ENCODE results near the gene METTL17. TPM values are rescaled to one million over a fixed set of nuclear protein-coding genes. Genes with fewer than 3 reads are reported as not detected.

The METTL17 gene
- total RNA-seq, 1 experiment from 2014 or later, result 98.1 TPM

DNA sequence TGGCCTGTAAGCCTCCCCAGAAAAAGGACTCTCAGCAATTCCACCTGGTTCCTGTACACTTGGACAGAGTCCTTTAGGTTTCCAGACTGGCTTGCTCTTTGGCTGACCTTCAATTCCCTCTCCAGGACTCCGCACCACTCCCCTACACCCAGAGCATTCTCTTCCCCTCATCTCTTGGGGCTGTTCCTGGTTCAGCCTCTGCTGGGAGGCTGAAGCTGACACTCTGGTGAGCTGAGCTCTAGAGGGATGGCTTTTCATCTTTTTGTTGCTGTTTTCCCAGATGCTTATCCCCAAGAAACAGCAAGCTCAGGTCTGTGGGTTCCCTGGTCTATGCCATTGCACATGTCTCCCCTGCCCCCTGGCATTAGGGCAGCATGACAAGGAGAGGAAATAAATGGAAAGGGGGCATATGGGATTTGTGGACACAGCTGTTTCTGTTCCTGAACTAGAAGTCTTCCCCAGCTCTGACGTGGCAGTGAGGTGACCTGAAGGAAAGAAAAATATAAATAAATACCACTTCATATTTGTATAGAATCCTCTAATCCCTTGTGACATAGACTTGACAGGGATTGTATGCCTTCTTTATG lies 53.7 kb downstream of the METTL17 start:
- Mint-ChIP-seq H3K36me3 (no peaks in the 10 kb centered on the region), H3K9me3 (no peaks in the 10 kb centered on the region)
- no peak for ATAC-seq

DNA sequence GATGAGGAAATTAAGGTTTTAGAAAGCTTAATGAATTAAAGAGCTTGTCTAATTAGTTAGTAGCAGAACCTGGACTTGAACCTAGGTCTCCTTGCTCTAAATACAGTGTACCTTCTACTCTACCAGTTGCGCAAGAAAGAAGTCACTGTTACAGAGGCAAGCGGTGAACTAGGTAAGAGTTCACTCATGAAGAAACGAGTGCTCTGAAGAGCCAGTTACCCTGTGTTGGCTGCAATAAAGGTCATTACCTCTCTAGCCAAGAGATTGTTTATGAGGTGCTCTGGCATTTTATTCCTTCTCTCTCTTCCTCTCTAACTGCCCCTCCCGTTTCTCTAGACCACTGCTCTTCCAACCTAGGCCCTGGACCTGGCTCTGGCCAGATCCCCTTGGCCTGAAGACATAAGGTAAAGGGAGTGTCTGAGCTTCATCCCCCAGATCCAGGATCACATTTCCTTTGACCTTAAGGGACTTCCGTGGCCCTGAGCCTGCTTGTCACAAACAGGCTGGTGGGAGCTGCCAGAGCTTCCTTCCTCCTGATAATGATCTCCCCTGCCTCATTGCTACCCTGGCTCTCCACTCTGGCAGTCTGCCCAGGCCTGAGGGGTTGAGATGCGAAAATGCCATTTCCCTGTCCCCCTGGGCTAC lies 54.3 kb downstream of the METTL17 start:
- DNase-seq (ENCODE audit: low spot score) (no peak), ATAC-seq (no peak)
- TF ChIP-seq PRRX2 (CRISPR knock-in tag; IDR thresholded peaks at IDR 0.05), result no peak
- TF ChIP-seq, protein P1, sequence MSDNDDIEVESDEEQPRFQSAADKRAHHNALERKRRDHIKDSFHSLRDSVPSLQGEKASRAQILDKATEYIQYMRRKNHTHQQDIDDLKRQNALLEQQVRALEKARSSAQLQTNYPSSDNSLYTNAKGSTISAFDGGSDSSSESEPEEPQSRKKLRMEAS (CRISPR knock-in tag; IDR thresholded peaks at IDR 0.05), result no peak
- no peak for TF ChIP-seq ZNF416 (CRISPR knock-in tag; IDR thresholded peaks at IDR 0.05)
- no peak for TF ChIP-seq GRHL2 (CRISPR knock-in tag; IDR thresholded peaks at IDR 0.05; ENCODE audit: insufficient replicate concordance, severe bottlenecking)
- no peak for TF ChIP-seq MXD4 (CRISPR knock-in tag; IDR thresholded peaks at IDR 0.05; ENCODE audit: borderline replicate concordance)
- TF ChIP-seq ZNF423 (CRISPR knock-in tag; IDR thresholded peaks at IDR 0.05), result no peak
- no peak for TF ChIP-seq GTF2I (CRISPR knock-in tag; conservative IDR thresholded peaks at IDR 0.05)
- TF ChIP-seq ETV6 (CRISPR knock-in tag; IDR thresholded peaks at IDR 0.05), result no peak
- TF ChIP-seq JAZF1 (CRISPR knock-in tag; IDR thresholded peaks at IDR 0.05), result no peak
- TF ChIP-seq, protein P2, sequence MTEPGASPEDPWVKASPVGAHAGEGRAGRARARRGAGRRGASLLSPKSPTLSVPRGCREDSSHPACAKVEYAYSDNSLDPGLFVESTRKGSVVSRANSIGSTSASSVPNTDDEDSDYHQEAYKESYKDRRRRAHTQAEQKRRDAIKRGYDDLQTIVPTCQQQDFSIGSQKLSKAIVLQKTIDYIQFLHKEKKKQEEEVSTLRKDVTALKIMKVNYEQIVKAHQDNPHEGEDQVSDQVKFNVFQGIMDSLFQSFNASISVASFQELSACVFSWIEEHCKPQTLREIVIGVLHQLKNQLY (CRISPR knock-in tag; IDR thresholded peaks at IDR 0.05), result no peak
- H3K27me3 Mint-ChIP-seq (ENCODE audit: low read depth), result peaks cover 3% of the 10 kb centered on the region; the same call in 1 of the 2 replicates
- H3K9me3 Mint-ChIP-seq, result no peaks in the 10 kb centered on the region
- H3K4me3 Mint-ChIP-seq, result no peak overlapping the region
- CTCF ChIA-PET, result interaction anchor here (1.0 to 7.0 kb wide), 7 partner anchors 12 to 299 kb away, joined by 3 to 670 read pairs (median 5); no protein-coding TSS in a partner anchor
- no peaks in the 10 kb centered on the region for H3K36me3 Mint-ChIP-seq
- H3K4me1 Mint-ChIP-seq, result peaks cover 15% of the 10 kb centered on the region
- POLR2A ChIA-PET, result no interaction called here
- H3K27ac Mint-ChIP-seq, result no peak overlapping the region

More for the DNA sequence above, 53.7 kb downstream of the METTL17 start:
- peaks cover 21% of the 10 kb centered on the region for H3K4me1 Mint-ChIP-seq
- no peak overlapping the region for H3K4me3 Mint-ChIP-seq
- H3K27me3 Mint-ChIP-seq (ENCODE audit: low read depth), result peaks cover 3% of the 10 kb centered on the region; the same call in 1 of the 2 replicates
- TF ChIP-seq GTF2I (CRISPR knock-in tag; conservative IDR thresholded peaks at IDR 0.05) (no peak), ZNF263 (CRISPR knock-in tag; IDR thresholded peaks at IDR 0.05; ENCODE audit: low read depth) (no peak), TEAD4 (CRISPR knock-in tag; IDR thresholded peaks at IDR 0.05) (no peak), NR3C1 (CRISPR knock-in tag; conservative IDR thresholded peaks at IDR 0.05; ENCODE audit: low read depth) (no peak), RELA (CRISPR knock-in tag; IDR thresholded peaks at IDR 0.05; ENCODE audit: borderline replicate concordance) (no peak), NR2C2 (CRISPR knock-in tag; IDR thresholded peaks at IDR 0.05) (no peak), ZNF232 (CRISPR knock-in tag; IDR thresholded peaks at IDR 0.05) (no peak), ESRRA (CRISPR knock-in tag; IDR thresholded peaks at IDR 0.05; ENCODE audit: borderline replicate concordance) (no peak), ATF1 (CRISPR knock-in tag; IDR thresholded peaks at IDR 0.05) (no peak), CREB1 (CRISPR knock-in tag; IDR thresholded peaks at IDR 0.05) (no peak), GRHL2 (CRISPR knock-in tag; IDR thresholded peaks at IDR 0.05; ENCODE audit: insufficient replicate concordance, severe bottlenecking) (no peak), ZNF396 (CRISPR knock-in tag; IDR thresholded peaks at IDR 0.05; ENCODE audit: borderline replicate concordance) (no peak), FOXJ3 (CRISPR knock-in tag; IDR thresholded peaks at IDR 0.05; ENCODE audit: borderline replicate concordance) (no peak), NFYB (CRISPR knock-in tag; conservative IDR thresholded peaks at IDR 0.05; ENCODE audit: low read depth) (no peak), SMAD4 (CRISPR knock-in tag; IDR thresholded peaks at IDR 0.05) (no peak), ETV6 (CRISPR knock-in tag; IDR thresholded peaks at IDR 0.05) (no peak)
- TF ChIP-seq, protein P3, sequence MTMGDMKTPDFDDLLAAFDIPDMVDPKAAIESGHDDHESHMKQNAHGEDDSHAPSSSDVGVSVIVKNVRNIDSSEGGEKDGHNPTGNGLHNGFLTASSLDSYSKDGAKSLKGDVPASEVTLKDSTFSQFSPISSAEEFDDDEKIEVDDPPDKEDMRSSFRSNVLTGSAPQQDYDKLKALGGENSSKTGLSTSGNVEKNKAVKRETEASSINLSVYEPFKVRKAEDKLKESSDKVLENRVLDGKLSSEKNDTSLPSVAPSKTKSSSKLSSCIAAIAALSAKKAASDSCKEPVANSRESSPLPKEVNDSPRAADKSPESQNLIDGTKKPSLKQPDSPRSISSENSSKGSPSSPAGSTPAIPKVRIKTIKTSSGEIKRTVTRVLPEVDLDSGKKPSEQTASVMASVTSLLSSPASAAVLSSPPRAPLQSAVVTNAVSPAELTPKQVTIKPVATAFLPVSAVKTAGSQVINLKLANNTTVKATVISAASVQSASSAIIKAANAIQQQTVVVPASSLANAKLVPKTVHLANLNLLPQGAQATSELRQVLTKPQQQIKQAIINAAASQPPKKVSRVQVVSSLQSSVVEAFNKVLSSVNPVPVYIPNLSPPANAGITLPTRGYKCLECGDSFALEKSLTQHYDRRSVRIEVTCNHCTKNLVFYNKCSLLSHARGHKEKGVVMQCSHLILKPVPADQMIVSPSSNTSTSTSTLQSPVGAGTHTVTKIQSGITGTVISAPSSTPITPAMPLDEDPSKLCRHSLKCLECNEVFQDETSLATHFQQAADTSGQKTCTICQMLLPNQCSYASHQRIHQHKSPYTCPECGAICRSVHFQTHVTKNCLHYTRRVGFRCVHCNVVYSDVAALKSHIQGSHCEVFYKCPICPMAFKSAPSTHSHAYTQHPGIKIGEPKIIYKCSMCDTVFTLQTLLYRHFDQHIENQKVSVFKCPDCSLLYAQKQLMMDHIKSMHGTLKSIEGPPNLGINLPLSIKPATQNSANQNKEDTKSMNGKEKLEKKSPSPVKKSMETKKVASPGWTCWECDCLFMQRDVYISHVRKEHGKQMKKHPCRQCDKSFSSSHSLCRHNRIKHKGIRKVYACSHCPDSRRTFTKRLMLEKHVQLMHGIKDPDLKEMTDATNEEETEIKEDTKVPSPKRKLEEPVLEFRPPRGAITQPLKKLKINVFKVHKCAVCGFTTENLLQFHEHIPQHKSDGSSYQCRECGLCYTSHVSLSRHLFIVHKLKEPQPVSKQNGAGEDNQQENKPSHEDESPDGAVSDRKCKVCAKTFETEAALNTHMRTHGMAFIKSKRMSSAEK (CRISPR knock-in tag; IDR thresholded peaks at IDR 0.05; ENCODE audit: borderline replicate concordance), result no peak
- TF ChIP-seq, protein P4, sequence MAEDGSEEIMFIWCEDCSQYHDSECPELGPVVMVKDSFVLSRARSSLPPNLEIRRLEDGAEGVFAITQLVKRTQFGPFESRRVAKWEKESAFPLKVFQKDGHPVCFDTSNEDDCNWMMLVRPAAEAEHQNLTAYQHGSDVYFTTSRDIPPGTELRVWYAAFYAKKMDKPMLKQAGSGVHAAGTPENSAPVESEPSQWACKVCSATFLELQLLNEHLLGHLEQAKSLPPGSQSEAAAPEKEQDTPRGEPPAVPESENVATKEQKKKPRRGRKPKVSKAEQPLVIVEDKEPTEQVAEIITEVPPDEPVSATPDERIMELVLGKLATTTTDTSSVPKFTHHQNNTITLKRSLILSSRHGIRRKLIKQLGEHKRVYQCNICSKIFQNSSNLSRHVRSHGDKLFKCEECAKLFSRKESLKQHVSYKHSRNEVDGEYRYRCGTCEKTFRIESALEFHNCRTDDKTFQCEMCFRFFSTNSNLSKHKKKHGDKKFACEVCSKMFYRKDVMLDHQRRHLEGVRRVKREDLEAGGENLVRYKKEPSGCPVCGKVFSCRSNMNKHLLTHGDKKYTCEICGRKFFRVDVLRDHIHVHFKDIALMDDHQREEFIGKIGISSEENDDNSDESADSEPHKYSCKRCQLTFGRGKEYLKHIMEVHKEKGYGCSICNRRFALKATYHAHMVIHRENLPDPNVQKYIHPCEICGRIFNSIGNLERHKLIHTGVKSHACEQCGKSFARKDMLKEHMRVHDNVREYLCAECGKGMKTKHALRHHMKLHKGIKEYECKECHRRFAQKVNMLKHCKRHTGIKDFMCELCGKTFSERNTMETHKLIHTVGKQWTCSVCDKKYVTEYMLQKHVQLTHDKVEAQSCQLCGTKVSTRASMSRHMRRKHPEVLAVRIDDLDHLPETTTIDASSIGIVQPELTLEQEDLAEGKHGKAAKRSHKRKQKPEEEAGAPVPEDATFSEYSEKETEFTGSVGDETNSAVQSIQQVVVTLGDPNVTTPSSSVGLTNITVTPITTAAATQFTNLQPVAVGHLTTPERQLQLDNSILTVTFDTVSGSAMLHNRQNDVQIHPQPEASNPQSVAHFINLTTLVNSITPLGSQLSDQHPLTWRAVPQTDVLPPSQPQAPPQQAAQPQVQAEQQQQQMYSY (CRISPR knock-in tag; IDR thresholded peaks at IDR 0.05), result no peak
- TF ChIP-seq, protein P5, sequence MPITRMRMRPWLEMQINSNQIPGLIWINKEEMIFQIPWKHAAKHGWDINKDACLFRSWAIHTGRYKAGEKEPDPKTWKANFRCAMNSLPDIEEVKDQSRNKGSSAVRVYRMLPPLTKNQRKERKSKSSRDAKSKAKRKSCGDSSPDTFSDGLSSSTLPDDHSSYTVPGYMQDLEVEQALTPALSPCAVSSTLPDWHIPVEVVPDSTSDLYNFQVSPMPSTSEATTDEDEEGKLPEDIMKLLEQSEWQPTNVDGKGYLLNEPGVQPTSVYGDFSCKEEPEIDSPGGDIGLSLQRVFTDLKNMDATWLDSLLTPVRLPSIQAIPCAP (CRISPR knock-in tag; IDR thresholded peaks at IDR 0.05), result no peak
- H3K27ac Mint-ChIP-seq, result no peak overlapping the region
- ChIA-PET CTCF (interaction anchor here (1.0 to 7.0 kb wide), 7 partner anchors 11 to 298 kb away, joined by 3 to 670 read pairs (median 5); no protein-coding TSS in a partner anchor), POLR2A (no interaction called here)
- no peak for DNase-seq (ENCODE audit: low spot score)

Data from WTC11 (cell line).